T follicular helper cell (primary cell): Measurements from ENCODE around the gene MRPS6.
A peak's percentile ranks its signal among the peaks of the same experiment; 100 is the strongest.

Experiments used
- DNase-seq: peaks from one replicate; pipeline ENCODE4 v3.0.0-alpha.2; 2020; ENCODE audit warnings: low read depth
- total RNA-seq, 2 experiments: gene quantifications; one replicate each; lab custom pipeline; 2026; lab: John Stamatoyannopoulos, UW

Gene MRPS6
- total RNA-seq = 37.4 to 43.4 reads per million in 2 experiments

DNA sequence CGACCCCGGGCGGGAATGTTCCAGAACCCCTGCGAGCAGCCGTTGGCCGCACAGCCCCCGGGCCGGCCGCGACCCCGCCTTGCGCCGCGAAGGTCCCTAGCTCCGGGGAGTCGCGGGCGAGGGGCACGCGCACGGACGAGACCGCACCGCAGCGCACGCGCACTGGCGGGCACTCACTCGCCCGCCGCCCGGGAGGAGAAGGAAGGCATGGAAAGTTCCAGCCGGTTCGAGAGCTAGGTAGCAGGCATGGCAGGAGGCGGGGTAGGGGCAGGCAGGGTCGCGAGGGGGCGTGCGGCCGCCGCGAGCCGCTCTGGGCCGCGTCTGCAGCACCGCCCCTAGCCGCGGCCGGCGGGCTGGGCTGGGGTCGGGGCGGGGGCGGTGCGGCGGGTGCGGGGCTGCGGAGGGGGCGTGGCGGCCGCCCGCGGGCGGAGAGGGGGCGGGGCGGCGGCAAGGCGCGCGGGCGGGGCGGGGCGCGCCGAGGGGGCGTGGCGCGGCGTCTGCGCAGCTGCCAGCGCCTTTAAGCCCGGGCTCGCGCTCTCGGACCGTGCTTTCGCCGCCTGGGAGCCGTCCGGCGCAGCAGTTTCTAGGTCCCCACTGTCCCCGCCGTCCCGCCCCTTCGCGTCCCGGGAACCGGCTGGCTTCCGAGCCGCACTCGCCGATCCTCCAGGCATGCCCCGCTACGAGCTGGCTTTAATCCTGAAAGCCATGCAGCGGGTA lies at the start of gene MRPS6, which contains the start of gene SLC5A3:
TSS of gene MRPS6 (plus strand) at position 547 of the 717 bp plus-strand sequence. CDS start at position 670, 123 bp downstream.
TSS of gene SLC5A3 (plus strand) at position 547 of the 717 bp plus-strand sequence. CDS start 21,621 bp downstream, outside the sequence.
- DNase-seq = peak; percentile 52

- DNase-seq = no peak
These were observed 49.5 kb upstream of the MRPS6 start for GRCh38 chr21:34023691-34024373.

GRCh38 chr21:34024374-34024693 lies 49.0 kb upstream of the MRPS6 start:
- no peak for DNase-seq

- DNase-seq = no peak
These were observed 45.5 kb upstream of the MRPS6 start for GRCh38 chr21:34027721-34028461.

GRCh38 chr21:34029743-34030528 lies 43.4 kb upstream of the MRPS6 start:
- DNase-seq = peak; percentile 10

DNA sequence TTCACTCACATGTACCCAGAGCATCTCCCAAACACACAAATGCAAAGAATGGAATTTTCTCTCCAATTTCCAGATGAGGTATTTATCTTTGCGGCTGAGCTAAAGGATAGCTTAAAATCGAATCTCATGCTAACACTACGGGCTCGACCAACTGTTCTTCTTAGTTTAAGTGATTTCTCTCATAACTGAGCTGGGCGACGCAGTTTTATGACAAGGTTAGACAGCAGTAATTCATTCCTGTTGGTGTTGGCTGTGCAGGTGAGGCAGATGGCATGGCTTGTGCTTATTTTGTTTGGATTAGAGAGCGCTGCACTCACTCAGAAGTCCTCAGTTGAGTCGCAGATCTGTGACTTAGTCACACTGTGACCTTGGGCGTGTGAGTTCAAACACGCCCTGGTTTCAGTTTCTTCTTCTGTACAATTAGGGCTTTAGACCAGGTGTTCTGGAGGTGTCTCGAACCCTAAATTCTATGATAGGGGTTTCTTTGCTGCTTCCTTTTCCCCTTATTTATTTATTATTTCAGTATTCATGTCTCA lies 41.5 kb upstream of the MRPS6 start:
- no peak for DNase-seq

DNA sequence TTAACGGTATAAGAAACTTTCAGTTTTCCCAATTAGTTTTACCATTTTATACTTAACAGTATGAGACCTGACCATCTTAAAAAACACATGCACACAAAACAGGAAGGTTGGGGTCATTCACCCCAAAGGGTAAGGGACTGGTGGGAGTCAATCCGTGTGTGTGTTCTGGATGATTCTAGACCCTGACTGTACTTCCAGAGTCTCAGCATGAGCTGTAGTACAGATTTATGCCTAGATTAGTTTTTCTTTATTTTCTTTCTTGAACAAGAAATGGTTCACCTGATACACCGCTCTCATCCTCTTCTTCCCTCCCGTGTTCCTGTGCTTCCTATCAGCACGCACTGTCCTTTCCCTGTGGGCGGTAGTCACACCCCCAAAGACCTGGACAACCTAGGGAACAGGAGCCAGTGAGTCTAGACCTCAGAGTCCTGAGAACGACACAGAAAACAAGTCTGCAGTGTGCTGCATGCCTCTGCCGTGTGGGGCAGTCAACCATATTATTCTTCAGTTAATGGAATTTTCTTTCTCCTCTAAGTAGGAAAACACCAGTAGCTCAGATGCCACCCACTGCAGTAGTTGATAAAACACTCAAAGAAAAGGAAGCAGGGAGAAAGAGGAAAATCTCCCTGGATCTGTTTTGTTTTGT lies 38.9 kb upstream of the MRPS6 start:
- no peak for DNase-seq

GRCh38 chr21:34035619-34036354 lies 37.6 kb upstream of the MRPS6 start:
- DNase-seq = no peak

- DNase-seq = no peak
These were observed 36.2 kb upstream of the MRPS6 start for GRCh38 chr21:34037009-34037795.

DNA sequence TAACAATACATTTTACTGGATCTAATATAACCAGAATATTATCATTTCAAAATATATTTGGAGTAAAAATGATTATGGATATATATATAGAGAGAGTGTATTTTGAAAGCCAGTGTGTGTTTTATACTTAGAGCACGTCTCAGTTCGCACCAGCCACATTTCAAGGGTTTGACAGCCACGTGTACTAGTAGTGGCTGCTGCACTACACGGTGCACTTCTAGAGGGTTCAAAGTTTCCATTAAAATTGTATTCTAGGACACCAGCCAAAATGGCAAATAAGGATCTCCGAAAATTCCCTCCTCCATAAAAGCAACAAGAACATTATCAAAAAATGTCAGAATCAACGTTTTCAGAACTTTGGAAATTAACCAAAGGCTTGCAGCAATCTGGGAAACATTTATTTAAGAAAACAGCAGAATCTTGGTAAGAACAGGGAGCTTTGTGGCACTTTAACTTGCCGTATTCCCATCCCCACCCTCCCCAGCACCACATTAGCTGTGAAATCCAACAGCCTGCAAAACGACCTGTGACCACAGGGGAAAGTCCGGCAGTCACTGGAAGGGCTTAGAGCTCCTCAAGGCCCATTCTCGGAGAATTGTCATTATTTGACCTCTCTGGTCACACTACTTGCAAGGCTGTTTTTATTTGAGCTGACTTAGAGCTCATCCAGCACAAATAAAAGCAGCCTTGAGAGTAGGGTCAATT lies 33.5 kb upstream of the MRPS6 start:
- DNase-seq = no peak

GRCh38 chr21:34042735-34043134 lies 30.6 kb upstream of the MRPS6 start:
- no peak for DNase-seq

GRCh38 chr21:34043333-34043732 lies 30.0 kb upstream of the MRPS6 start:
- no peak for DNase-seq

GRCh38 chr21:34046917-34047316 lies 26.5 kb upstream of the MRPS6 start:
- no peak for DNase-seq

DNA sequence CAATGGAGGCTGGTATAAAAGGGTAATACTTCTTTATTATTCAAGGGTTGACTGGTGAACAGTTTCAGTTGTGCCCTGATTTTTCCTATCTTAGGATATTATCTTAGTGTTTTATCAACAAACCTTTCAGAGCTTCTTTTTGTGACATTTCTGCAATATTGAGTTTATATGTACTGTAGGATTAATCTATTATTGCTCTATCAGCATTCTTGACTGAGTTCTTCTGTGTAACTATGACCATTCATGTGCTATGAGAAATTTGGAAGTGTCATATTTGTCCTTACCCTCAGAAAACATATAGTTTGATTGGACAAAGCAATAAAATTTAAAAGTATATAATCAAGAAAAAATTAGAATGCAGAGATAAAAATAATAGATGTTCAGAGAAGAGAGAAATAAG lies 25.5 kb upstream of the MRPS6 start:
- DNase-seq = no peak

DNA sequence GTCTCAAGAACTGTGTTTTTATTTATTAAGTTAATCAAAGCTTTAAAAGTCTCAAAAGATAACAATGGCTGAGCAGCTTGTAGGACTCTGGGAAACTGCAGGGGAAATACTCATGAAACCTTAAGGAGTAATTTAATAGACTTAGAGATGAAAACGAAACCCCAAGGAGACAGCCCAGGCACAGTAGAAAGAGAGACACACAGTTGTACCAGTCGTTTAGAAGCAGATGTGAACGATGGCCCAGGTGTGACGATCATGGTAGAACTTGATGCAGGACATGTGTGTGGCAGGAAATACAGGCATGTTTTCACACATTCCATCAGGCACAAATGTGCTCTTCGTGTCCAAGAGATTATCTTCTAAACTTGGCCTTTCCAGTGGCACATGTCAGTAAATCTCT lies 21.2 kb upstream of the MRPS6 start:
- DNase-seq = no peak

DNA sequence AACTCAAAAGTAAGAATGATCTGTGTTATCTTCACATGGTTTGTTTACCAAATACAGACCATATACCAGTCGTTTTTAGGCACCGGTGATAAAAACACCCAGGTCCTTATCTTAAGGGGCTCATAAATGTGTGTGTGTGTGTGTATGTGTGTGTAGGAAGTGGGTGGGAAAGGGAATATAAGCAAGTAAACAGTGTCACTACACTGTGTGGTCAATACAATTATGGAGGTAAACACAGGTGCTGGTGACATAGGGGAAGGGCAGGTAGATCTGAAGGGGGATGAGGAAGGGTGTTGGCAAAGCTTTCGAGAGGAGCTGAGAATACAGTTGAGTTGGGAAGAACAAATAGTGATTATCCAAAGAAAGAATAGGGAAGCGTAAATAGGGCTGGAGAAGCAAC lies 19.1 kb upstream of the MRPS6 start:
- DNase-seq = no peak

DNA sequence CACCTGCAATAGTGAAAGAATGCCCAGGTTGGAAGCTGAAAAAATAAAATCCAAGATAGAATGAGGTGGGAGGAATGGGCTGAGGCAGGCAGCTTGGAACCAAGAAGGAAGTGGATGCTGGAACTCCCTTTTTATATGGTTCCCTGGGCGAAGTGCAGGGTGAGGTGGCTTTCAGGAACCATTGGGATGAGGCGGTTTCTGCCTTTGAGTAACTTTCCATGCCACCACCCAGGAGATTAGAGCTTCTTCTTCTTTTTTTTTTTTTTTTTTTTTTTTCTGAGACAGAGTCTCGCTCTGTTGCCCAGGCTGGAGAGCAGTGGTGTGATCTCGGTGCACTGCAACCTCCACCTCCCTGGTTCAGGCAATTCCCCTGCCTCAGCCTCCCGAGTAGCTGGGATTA lies 17.8 kb upstream of the MRPS6 start:
- no peak for DNase-seq

DNA sequence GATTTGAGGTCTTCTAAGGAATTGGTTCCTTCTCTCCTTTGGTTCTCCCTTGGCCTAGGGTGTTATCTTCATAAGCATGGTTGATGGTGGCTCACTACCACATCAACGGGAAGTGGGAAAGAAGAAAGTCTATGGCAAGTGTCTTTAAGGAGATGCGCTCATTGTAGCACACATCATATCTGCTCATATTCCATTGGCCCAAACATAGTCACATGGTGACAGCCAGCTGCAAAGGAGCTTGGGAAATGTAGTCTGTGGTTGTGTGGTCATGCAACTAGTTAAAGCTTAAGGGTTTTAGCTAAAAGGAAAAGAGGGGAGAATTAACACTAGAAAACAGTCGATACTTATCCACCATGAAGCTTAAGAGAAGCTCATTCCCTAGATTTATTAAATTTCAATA lies 11.4 kb upstream of the MRPS6 start:
- DNase-seq = no peak

DNA sequence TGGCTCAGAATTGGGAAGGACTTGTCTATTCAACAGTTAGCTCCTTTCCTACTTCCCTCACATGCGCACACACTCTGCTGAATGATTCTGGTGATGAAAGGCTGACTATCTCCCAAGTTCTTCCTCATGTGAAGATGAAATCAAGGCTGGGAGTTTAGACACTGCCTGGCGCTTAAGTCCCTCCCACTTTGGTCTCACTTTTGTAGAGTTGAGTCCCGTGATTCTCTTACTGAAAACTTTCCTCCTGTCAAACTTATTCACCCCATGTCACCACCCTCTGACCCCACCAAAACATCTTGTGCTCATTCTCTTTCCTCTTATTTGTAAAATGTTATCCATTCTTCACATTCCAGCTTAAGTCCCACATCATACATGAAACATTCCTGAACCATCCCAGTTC lies 8.4 kb upstream of the MRPS6 start:
- no peak for DNase-seq
